T-cell (primary cell): Measurements from ENCODE around the gene ELMOD1. TPM values are rescaled to one million over a fixed set of nuclear protein-coding genes. Genes with fewer than 3 reads are reported as not detected.

Experiments used
- ATAC-seq, 4 experiments: fragments of 200-7000 bp in 3 of 4; fragments of 150-1000 bp in 1 of 4; cut with Tn5 transposase; replicated peaks in 1 of 4; 1 replicate in 3 of 4; 2 replicates in 1 of 4; pipeline ENCODE4 v1.10.0; 2021; ENCODE audit warnings: moderate library complexity in 3 of 4, mild to moderate bottlenecking in 2 of 4, moderate number of reproducible peaks in 1 of 4
- CTCF ChIA-PET, 2 donors: fragments of 300-600 bp; sonication (Branson Sonifier 250); formaldehyde crosslinking; loops; one replicate each; lab custom pipeline; 2022; ENCODE audit warnings: antibody characterized with exemption in 2 of 2; lab: Charles Lee
- POLR2A ChIA-PET, 2 donors: fragments of 300-600 bp; sonication (Branson Sonifier 250); formaldehyde crosslinking; loops; one replicate each; lab custom pipeline; 2022; ENCODE audit warnings: antibody characterized with exemption in 2 of 2; lab: Charles Lee
- DNase-seq, 35 experiments: peaks; one replicate each; pipeline versions ENCODE4 v3.0.0 to v3.0.0-alpha.2; 2013 to 2023
- H3K27ac ChIP-seq: one replicate; pipeline ENCODE4 v1.5.1; 2013; ENCODE audit warnings: low read length
- H3K27me3 ChIP-seq, 2 experiments: replicated peaks in 1 of 2; 1 replicate in 1 of 2; 2 replicates in 1 of 2; pipeline versions ENCODE4 v1.6.1 to v1.7.0; 2013; ENCODE audit warnings: low read length in 1 of 2, mixed read lengths in 1 of 2; ENCODE audit not compliant: control insufficient read depth in 2 of 2, insufficient read depth in 2 of 2; ENCODE audit errors: extremely low read depth in 1 of 2
- H3K36me3 ChIP-seq, 2 donors: 1 replicate in 1 of 2; 2 replicates in 1 of 2; pipeline versions ENCODE4 v1.6.1 to v1.7.0; 2013; ENCODE audit warnings: low read length in 1 of 2; ENCODE audit not compliant: control insufficient read depth in 2 of 2, insufficient read depth in 1 of 2; ENCODE audit errors: extremely low read depth in 1 of 2
- H3K4me1 ChIP-seq, 2 experiments: 1 replicate in 1 of 2; 2 replicates in 1 of 2; pipeline versions ENCODE4 v1.6.1 to v1.7.0; 2013; ENCODE audit warnings: low read length in 2 of 2, mixed read lengths in 1 of 2; ENCODE audit not compliant: insufficient read depth in 2 of 2, control insufficient read depth in 1 of 2; ENCODE audit errors: extremely low read depth in 1 of 2
- H3K4me3 ChIP-seq, 2 donors: 1 replicate in 1 of 2; 2 replicates in 1 of 2; pipeline versions ENCODE4 v1.5.1 to v1.7.0; 2013; ENCODE audit warnings: mild to moderate bottlenecking in 2 of 2, low read length in 1 of 2, moderate library complexity in 1 of 2; ENCODE audit not compliant: control insufficient read depth in 1 of 2; ENCODE audit errors: extremely low read depth in 1 of 2
- H3K9me3 ChIP-seq: 2 replicates; pipeline ENCODE4 v1.7.0; 2013
- H3K27ac Mint-ChIP-seq, 2 donors: one replicate each; pipeline ENCODE4 v1.8.0; 2020 to 2021; ENCODE audit warnings: mild to moderate bottlenecking in 2 of 2, mixed read lengths in 2 of 2
- H3K27me3 Mint-ChIP-seq, 2 donors: one replicate each; pipeline ENCODE4 v1.8.0; 2021 to 2022; ENCODE audit warnings: mixed read lengths in 2 of 2
- H3K36me3 Mint-ChIP-seq: one replicate; pipeline ENCODE4 v1.8.0; 2021; ENCODE audit warnings: mixed read lengths
- H3K4me1 Mint-ChIP-seq, 3 donors: one replicate each; pipeline ENCODE4 v1.8.0; 2020 to 2022; ENCODE audit warnings: mixed read lengths in 3 of 3, mild to moderate bottlenecking in 1 of 3
- H3K4me3 Mint-ChIP-seq, 3 donors: one replicate each; pipeline ENCODE4 v1.8.0; 2020 to 2022; ENCODE audit warnings: mild to moderate bottlenecking in 3 of 3, mixed read lengths in 3 of 3, moderate library complexity in 3 of 3
- H3K9me3 Mint-ChIP-seq, 3 donors: one replicate each; pipeline ENCODE4 v1.8.0; 2020 to 2022; ENCODE audit warnings: mixed read lengths in 3 of 3
- WGBS: methylation state at CpG from one replicate; pipeline ENCODE4 v1.1.5; 2013; ENCODE audit warnings: missing lambda C conversion rate; ENCODE audit not compliant: insufficient coverage; 5-methylcytosine and 5-hydroxymethylcytosine counted together
- total RNA-seq, 35 experiments: library from RNA in 6 of 35; stranded (reverse) in 6 of 35; fragments of 120-200 nt in 1 of 35; gene quantifications; one replicate each; pipeline versions ENCODE4 v1.2.1 to v1.2.4 and lab custom pipeline; 2013 to 2026

Gene ELMOD1
- total RNA-seq, 5 donors from 2014 or later (not counting 1 experiment from before 2014, with no cell fraction given) = not detected

DNA sequence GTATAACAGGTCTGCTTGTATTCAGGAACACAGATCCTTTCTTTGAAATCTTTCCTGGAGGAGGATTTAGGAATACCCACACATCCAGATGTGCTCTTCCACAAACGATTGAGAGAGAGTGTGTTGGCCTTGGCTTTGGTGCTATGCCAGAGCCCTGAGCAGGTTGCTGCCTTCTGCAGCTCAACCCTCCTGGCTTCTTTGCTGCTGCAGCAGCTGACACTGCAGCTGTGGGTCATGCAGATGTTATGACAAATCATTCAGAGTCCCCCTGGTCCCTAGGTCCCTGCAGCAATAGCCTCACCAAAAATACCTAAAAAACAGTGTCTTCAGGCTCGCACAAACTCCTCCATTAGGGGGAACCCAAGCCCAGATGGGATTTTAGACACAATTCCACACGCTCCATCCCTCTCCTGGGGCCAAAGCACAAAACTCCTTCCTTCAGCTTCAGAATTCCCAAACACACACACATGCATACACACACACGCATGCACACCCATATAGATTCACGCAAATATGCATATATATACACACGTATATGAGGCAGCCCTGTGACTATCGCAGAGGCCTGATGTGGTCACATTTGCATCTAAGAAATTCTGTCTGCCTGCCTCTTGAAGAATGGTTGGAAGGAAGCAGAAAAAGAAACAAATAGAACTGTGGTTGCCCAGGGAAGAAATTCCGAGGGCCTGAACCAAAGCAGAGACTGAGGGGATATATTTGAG is 85.5 kb downstream of the ELMOD1 start:
- Histone ChIP-seq H3K36me3 (no peaks in the 10 kb centered on the region), H3K4me3 (no peak overlapping the region), H3K27ac (no peak overlapping the region), H3K9me3 (no peaks in the 10 kb centered on the region), H3K4me1 (no peaks in the 10 kb centered on the region), H3K27me3 (peaks cover 0 to 10% of the 10 kb centered on the region in 2 experiments)
- no peak overlapping the region for H3K4me3 Mint-ChIP-seq
- CTCF ChIA-PET = no interaction called here
- H3K27ac Mint-ChIP-seq = no peak overlapping the region
- H3K36me3 Mint-ChIP-seq = no peaks in the 10 kb centered on the region
- DNase-seq = no peak
- POLR2A ChIA-PET = interaction anchor here in 1 of 2 donors (0.6 kb wide), 1 partner anchor 75 kb away, joined by 3 read pairs; no protein-coding TSS in a partner anchor
- no peaks in the 10 kb centered on the region for H3K4me1 Mint-ChIP-seq
- no peak for ATAC-seq
- 46% methylated on average over 4 of the region's 8 CpGs for WGBS
- H3K9me3 Mint-ChIP-seq = no peaks in the 10 kb centered on the region
- peaks cover 7 to 25% of the 10 kb centered on the region in 2 donors for H3K27me3 Mint-ChIP-seq

DNA sequence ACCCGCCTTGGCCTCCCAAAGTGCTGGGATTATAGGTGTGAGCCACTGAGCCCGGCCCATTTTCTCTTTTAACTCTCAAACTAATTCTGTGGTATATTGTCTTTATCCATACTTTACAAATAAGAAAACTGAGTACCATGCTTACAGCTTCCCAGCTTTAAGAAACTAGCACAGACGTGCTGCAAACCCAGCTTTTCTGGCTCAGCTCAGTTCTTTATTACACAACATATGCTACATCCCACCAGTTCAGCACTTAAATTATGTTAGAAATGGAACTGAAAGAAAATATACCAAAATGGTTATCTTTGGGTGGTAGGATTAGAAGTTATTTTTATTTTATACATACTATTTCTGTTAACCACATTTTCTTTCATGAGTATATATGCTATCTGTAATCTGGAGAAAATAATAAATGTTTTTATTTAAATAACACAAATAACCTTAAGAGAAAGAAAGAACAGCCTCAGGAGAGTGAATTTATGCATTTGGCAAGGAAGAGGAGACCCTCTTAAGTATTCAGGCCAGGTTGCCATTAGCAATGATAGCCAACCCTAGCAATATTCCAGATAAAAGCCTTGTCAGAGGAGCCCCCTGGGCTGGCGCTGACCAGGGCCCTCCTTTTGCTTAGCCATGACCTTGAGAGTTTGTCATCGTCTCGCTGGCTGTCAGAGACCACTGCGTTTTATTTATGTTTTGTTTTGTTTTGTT is 87.1 kb downstream of the ELMOD1 start:
- no peak overlapping the region for H3K27ac Mint-ChIP-seq
- no peak for ATAC-seq
- H3K4me1 ChIP-seq = no peaks in the 10 kb centered on the region
- peaks cover 4 to 20% of the 10 kb centered on the region in 2 donors for H3K27me3 Mint-ChIP-seq
- H3K4me1 Mint-ChIP-seq = no peaks in the 10 kb centered on the region
- ChIA-PET POLR2A (interaction anchor here in 1 of 2 donors (0.7 kb wide), 1 partner anchor 9 kb away, joined by 3 read pairs; no protein-coding TSS in a partner anchor), CTCF (no interaction called here)
- H3K27ac ChIP-seq = no peak overlapping the region
- no peak for DNase-seq
- no peak overlapping the region for H3K4me3 Mint-ChIP-seq
- H3K36me3 ChIP-seq = no peaks in the 10 kb centered on the region
- H3K9me3 Mint-ChIP-seq = no peaks in the 10 kb centered on the region
- 60% methylated on average over 1 of the region's 7 CpGs for WGBS
- no peaks in the 10 kb centered on the region for H3K36me3 Mint-ChIP-seq
- peaks cover 0 to 4% of the 10 kb centered on the region in 2 experiments for H3K27me3 ChIP-seq
- no peak overlapping the region for H3K4me3 ChIP-seq
- H3K9me3 ChIP-seq = no peaks in the 10 kb centered on the region

DNA sequence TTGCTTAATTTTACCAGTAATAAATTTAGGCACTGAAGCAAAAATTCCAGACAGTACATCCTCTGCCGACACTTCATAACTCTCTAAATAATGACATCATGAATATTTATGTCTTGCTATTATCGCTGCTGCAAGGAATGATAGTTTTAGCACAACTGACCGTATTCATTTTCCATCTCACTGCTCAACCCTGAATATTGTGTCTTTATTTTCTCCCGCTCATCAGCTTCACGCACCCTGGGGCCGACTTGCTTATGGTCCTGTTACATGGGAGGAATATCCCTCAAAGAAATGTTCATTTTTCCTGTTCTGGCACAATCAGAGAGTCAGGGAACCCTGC is 87.7 kb downstream of the ELMOD1 start:
- Mint-ChIP-seq H3K4me3 (no peak overlapping the region), H3K27ac (no peak overlapping the region), H3K9me3 (no peaks in the 10 kb centered on the region), H3K4me1 (no peaks in the 10 kb centered on the region), H3K36me3 (no peaks in the 10 kb centered on the region), H3K27me3 (peaks cover 4 to 20% of the 10 kb centered on the region in 2 donors)
- 90% methylated on average over 3 of the region's 6 CpGs for WGBS
- no peak for DNase-seq
- Histone ChIP-seq H3K4me3 (no peak overlapping the region), H3K9me3 (no peaks in the 10 kb centered on the region), H3K36me3 (no peaks in the 10 kb centered on the region), H3K4me1 (no peaks in the 10 kb centered on the region), H3K27me3 (peaks cover 0 to 4% of the 10 kb centered on the region in 2 experiments), H3K27ac (no peak overlapping the region)
- ChIA-PET POLR2A (no interaction called here), CTCF (no interaction called here)
- no peak for ATAC-seq

DNA sequence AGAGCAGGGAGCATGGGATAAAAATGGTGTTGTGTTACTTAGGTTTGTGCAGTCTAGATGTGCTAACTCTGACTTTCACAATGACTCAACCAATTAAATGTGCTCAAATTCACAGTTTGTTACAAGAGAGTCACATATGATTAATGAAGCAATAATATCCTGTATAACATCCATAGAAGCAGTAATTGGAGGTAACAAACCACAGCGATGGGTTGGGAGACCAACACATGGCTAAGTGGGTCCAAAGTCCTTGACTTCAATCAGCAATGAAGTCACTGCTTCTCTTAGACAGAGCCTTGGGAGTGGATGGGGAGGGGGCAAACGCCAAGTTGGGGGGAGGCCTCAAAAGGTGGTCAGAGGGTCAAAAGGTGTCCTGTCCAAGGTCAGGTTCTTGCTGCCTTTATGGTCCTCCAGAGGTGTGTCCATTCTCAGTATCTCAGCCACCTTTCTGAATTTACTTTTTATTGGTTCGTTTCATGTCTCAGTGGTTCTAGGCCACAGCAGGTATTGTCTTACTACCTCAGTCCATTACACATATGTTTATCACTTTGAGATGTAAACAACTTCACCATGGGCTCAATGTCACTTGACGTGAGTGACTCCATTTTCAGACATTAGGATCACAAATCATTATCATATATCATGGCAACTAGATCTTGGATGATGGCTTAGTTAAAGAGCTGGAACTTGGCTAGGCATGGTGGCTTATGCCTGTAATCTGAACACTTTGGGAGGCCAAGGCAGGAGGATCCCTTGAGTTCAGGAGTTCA is 88.5 kb downstream of the ELMOD1 start:
- no peak overlapping the region for H3K4me3 ChIP-seq
- no peak overlapping the region for H3K27ac ChIP-seq
- H3K36me3 Mint-ChIP-seq = no peaks in the 10 kb centered on the region
- no peaks in the 10 kb centered on the region for H3K4me1 Mint-ChIP-seq
- no peak for ATAC-seq
- no peak overlapping the region for H3K4me3 Mint-ChIP-seq
- peaks cover 0 to 4% of the 10 kb centered on the region in 2 experiments for H3K27me3 ChIP-seq
- POLR2A ChIA-PET = no interaction called here
- 86% methylated on average over 2 of the region's 4 CpGs for WGBS
- no peak overlapping the region for H3K27ac Mint-ChIP-seq
- no peaks in the 10 kb centered on the region for H3K9me3 Mint-ChIP-seq
- CTCF ChIA-PET = interaction anchor here (0.6 to 1.0 kb wide), 6 partner anchors 10 to 1329 kb away, joined by 3 to 4 read pairs (median 4); no protein-coding TSS in a partner anchor
- no peaks in the 10 kb centered on the region for H3K36me3 ChIP-seq
- no peaks in the 10 kb centered on the region for H3K9me3 ChIP-seq
- no peak for DNase-seq
- H3K4me1 ChIP-seq = no peaks in the 10 kb centered on the region
- peaks cover 4 to 15% of the 10 kb centered on the region in 2 donors for H3K27me3 Mint-ChIP-seq

DNA sequence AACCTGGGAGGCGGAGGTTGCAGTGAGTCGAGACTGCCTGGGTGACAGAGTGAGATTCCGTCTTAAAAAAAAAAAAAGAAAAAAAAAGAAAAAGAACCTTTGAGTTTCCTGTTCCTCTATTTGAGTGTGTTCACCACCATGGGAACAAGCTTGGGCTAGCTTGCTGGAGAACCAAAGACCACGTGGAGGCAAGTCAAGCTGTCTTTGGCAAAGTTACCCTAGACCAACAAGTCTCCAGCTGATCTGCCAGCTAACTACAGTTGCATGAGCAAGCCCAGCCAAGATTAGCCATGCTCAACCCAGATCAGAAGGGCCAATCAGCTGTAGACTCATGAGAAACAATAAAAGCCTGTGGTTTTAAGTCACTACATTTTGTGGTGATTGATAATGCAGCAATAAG is 91.2 kb downstream of the ELMOD1 start:
- Mint-ChIP-seq H3K4me3 (no peak overlapping the region), H3K4me1 (no peaks in the 10 kb centered on the region), H3K27ac (no peak overlapping the region), H3K27me3 (peaks cover 4% of the 10 kb centered on the region in 2 donors), H3K36me3 (no peaks in the 10 kb centered on the region), H3K9me3 (no peaks in the 10 kb centered on the region)
- H3K9me3 ChIP-seq = no peaks in the 10 kb centered on the region
- H3K4me1 ChIP-seq = no peaks in the 10 kb centered on the region
- no peak overlapping the region for H3K4me3 ChIP-seq
- ATAC-seq (no peak), DNase-seq (no peak)
- no peak overlapping the region for H3K27ac ChIP-seq
- H3K27me3 ChIP-seq = peaks cover 0 to 4% of the 10 kb centered on the region in 2 experiments
- no peaks in the 10 kb centered on the region for H3K36me3 ChIP-seq
- CTCF ChIA-PET = interaction anchor here (0.7 to 1.0 kb wide), 2 partner anchors 92 to 103 kb away, joined by 3 to 4 read pairs; no protein-coding TSS in a partner anchor
- 72% methylated on average over 4 of the region's 4 CpGs for WGBS
- POLR2A ChIA-PET = no interaction called here

DNA sequence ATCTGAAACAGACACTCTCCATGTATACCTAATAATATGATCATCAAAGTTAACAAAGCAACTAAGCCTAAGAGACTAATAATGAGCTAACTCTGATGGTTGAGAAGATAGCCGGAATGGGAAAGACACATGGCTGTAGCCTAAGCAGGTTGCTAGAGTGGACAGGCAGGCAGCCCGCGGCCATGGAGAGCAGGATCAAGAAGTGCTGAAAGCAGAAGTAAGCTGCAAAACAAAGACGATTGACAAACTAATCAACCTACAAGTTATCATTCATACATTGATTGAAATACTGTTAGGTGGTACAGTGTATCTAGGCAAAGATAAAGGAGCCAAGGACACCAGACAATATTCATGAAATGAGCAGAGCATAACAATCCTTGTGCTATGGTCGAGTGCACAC is 91.6 kb downstream of the ELMOD1 start:
- H3K4me1 Mint-ChIP-seq = no peaks in the 10 kb centered on the region
- POLR2A ChIA-PET = no interaction called here

More for the DNA sequence above, 91.6 kb downstream of the ELMOD1 start:
- Mint-ChIP-seq H3K9me3 (no peaks in the 10 kb centered on the region), H3K27ac (no peak overlapping the region), H3K4me3 (no peak overlapping the region), H3K36me3 (no peaks in the 10 kb centered on the region), H3K27me3 (peaks cover 4% of the 10 kb centered on the region in 2 donors)
- Histone ChIP-seq H3K9me3 (no peaks in the 10 kb centered on the region), H3K36me3 (no peaks in the 10 kb centered on the region), H3K27me3 (peaks cover 0 to 3% of the 10 kb centered on the region in 2 experiments), H3K4me3 (no peak overlapping the region), H3K4me1 (no peaks in the 10 kb centered on the region), H3K27ac (no peak overlapping the region)
- 50% methylated on average over 1 of the region's 5 CpGs for WGBS
- DNase-seq (no peak), ATAC-seq (no peak)
- CTCF ChIA-PET = interaction anchor here (0.7 to 1.0 kb wide), 3 partner anchors 92 to 119 kb away, joined by 3 to 4 read pairs (median 3); no protein-coding TSS in a partner anchor
